GM12891 (cell line): ENCODE data around the gene DSTN.

ENCODE experiments used
- DNase-seq: peaks from one replicate; pipeline ENCODE4 v3.0.0; 2011; ENCODE audit warnings: low spot score; ENCODE audit not compliant: insufficient read length
- FAIRE-seq: peaks from 2 replicates; lab custom pipeline; 2011; peaks lifted over from hg19 to GRCh38; lab: Jason Lieb, UNC
- PAX5 ChIP-seq: IDR thresholded peaks from 2 replicates; pipeline ENCODE4 v1.6.1; 2011; ENCODE audit warnings: low read length, moderate library complexity, mild to moderate bottlenecking; ENCODE audit not compliant: insufficient read depth, severe bottlenecking
- POLR2A ChIP-seq: IDR thresholded peaks from 2 replicates; pipeline ENCODE4 v1.6.1; 2011; ENCODE audit warnings: low read depth, low read length, control low read depth
- POLR2AphosphoS5 ChIP-seq: IDR thresholded peaks from 2 replicates; pipeline ENCODE4 v1.6.1; 2011; ENCODE audit warnings: low read depth, low read length, control low read depth
- POU2F2 ChIP-seq: IDR thresholded peaks from 2 replicates; pipeline ENCODE4 v1.6.1; 2011; ENCODE audit warnings: low read depth, mild to moderate bottlenecking, control low read depth, low read length, moderate library complexity
- SPI1 ChIP-seq: IDR thresholded peaks from 2 replicates; pipeline ENCODE4 v1.6.1; 2011; ENCODE audit warnings: low read depth, low read length, control low read depth
- TAF1 ChIP-seq: IDR thresholded peaks from 2 replicates; pipeline ENCODE4 v1.6.1; 2011; ENCODE audit warnings: low read depth, low read length, control low read depth

Gene DSTN

DNA sequence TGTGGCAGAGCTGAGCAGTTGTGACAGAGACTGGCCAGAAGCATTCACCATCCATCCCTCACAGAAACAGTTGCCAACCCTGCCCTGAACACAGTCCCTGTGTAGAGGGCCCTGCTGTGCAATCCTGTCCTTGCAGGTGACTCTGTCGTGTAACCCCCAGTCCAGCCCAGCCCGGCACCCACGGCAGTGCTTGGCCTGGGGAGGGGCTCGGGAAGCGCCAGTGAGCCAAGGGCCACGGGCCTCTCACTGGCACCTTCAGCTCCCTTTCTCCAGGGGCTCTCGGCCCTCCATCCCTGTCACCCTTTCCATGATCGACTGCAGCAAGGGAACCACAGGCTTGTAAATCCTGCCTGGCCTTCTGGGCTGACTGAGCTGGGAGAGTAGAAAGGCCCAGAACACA lies 59.1 kb downstream of the DSTN start:
- TF ChIP-seq TAF1 (no peak), SPI1 (no peak), POU2F2 (no peak), POLR2A (no peak), PAX5 (no peak), POLR2AphosphoS5 (no peak)
- FAIRE-seq = no peak
- DNase-seq = no peak

DNA sequence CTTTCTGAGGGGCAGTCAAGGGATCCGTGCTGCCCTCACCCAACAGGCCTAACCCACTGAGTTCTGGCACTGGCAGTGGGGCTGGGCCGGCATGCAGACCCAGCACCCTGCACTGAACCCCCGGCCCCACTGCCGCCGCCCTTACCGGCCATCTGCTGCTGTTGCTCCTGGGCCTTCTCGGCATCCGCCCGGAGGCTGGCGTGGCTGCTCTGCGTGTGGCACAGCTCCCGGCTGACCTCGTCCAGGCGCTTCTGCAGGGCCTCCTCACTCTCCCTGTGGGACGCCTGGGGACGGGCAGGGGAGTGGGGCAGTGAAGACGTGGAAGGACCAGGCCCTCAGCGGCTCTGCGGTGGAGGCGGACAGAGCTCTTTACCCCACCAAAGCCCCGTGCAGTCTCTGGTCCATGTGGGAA lies 59.8 kb downstream of the DSTN start:
- TF ChIP-seq SPI1 (no peak), POU2F2 (no peak), POLR2A (no peak), POLR2AphosphoS5 (no peak), PAX5 (no peak), TAF1 (no peak)
- DNase-seq = no peak
- FAIRE-seq = no peak

DNA sequence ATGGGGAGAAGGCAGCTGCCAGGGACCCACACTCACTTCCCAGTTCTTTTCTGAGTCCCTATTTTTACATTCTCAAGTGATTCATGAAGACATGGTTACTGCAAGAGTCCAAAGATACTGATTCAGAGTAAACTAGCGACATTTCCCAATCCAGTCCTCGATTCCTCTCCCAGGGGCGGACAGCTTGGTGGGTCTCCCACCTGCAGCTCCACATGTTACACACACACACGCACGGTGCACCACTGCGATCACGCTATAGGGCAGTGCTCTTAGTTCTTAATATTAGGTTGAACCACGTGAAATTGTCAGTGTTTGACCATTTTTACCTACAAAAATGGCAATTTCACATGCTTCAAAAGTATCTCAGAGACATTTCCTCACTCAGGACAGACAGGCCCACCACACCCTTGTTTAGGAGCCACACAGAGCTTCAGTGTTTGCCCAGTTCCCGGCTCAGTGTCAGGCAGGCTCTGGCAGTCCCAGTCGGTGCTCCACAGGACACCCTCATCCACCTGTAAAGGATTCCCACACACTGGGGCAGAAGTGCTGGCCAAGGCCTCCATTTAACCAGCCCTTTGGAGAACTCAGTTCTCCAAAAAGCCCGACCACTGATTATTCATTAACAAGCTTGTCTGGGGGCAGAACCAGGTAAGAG lies 60.4 kb downstream of the DSTN start:
- TF ChIP-seq PAX5 = no peak
- no peak for TF ChIP-seq POLR2A
- no peak for TF ChIP-seq TAF1
- TF ChIP-seq POU2F2 = no peak
- TF ChIP-seq SPI1 = no peak
- no peak for TF ChIP-seq POLR2AphosphoS5
- FAIRE-seq (no peak), DNase-seq (no peak)

DNA sequence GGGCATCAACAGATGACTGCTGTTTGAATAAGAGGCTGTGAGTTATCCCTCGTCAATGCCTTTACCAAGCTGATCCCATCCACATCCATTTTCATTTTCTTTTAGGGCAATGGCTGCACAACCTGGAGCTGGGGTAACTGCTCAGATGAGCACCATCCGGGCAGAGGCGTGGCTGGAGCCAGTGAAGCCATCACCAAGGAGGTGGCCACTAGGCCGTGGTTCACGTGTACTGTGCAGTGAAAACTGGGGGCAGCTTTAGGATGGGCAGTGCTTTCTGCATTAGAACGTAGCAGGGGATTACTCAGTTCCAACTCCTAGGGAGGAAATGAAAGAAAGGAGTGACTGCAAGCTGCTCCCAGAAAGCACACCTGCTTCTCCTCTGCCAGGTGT lies 60.9 kb downstream of the DSTN start:
- DNase-seq = no peak
- TF ChIP-seq POU2F2 (no peak), POLR2AphosphoS5 (no peak), POLR2A (no peak), SPI1 (no peak), TAF1 (no peak), PAX5 (no peak)
- no peak for FAIRE-seq

DNA sequence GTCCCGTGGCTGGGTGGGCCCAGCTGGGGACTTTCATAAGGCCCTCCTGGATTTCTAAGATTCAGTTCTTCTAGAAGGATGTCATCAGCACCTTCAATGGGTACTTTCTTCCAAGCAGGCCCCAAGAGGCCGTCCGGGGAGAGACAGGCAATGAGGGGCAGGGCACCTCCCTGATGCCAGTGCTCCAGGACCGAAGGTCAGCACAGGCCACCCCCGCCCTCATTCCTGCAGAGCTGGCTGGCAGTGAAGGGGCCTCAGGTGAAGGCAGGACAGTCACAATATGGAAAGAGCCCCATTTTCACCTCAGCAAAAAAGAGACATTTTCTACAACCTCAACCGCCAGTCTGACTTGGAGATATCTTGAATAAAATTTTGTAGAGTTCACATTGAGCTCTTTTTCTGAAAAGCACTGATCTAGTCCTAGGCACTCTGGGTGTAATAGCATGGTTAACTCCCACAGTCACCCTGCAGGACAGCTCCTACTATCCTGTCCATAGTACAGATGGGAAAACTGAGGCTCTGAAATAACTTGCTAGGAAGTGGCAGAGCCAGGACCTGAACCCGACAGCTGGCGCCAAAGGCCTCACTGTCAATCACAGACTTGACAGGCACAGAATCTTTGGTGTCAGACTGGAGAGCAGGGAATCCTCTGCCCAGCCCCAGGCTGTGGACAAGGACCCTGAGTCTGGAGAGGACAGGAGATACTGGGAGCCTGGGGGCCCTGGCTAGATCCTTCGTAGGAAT lies 61.9 kb downstream of the DSTN start:
- DNase-seq (no peak), FAIRE-seq (no peak)
- TF ChIP-seq POLR2A (no peak), POLR2AphosphoS5 (no peak), POU2F2 (no peak), SPI1 (no peak), PAX5 (no peak), TAF1 (no peak)

DNA sequence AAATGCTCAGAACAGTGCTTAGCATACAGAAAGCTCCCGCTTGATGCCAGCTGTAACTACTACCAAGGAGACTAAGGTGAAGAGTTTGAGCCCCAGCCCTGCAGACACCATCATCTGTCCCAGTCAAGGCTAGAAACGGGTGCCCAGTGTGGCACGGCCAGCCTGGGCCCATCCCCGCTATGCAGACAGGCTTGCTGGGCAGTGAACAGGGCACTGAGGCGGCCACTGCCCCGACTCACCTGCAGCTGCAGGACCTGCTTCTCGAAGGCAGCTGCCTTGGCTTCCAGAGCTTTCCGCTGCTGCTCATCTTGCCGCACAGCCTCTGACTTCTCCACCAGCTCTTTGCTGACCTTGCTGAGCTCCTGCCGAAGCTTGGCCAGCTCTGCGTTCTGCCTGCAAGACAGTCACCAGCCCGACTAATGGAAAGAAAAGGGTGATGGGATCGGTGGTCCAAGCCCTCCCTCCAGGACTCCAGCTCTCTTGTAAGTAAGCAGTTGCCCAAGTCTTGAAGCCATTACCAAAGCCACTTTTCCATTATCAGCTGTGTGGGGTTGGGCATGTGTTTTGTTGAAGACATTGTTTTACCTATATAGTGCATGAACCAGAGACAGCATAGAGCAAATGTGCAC lies 63.5 kb downstream of the DSTN start:
- TF ChIP-seq POU2F2 (no peak), POLR2AphosphoS5 (no peak), SPI1 (no peak), PAX5 (no peak), POLR2A (no peak), TAF1 (no peak)
- DNase-seq (no peak), FAIRE-seq (no peak)

DNA sequence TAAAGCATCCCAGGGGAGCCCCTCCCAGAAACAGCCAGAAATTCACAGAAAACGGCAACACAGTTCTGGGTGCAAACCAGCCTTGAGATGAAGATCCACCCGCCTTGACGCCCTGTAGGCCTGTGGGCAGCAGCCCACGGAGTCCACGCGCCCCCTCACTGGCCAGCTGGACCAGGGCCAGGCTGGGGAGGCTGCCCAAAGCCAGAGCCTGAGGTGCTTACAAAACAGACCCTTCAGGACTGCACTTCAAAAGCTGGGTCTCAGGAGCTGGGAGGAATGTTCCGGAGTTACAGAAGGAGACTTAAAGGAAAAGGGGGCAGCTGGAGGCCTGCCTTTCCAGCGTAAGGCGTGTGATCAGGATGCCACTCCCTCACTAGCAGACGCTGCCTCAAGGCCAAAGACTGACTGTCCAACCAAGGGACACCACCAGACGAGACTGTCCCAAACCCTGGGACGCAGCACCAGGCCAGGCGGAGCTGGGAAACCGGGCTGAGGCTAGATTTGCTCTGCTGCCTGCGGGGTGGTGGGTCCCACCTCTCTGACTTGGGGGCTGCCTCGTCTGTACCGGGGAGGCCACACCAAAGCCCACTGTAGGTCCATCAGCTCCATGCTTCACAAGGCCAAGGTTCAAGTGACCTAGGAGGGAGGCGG lies 64.1 kb downstream of the DSTN start:
- DNase-seq (no peak), FAIRE-seq (no peak)
- TF ChIP-seq PAX5 (no peak), POLR2A (no peak), POLR2AphosphoS5 (no peak), SPI1 (no peak), TAF1 (no peak), POU2F2 (no peak)

DNA sequence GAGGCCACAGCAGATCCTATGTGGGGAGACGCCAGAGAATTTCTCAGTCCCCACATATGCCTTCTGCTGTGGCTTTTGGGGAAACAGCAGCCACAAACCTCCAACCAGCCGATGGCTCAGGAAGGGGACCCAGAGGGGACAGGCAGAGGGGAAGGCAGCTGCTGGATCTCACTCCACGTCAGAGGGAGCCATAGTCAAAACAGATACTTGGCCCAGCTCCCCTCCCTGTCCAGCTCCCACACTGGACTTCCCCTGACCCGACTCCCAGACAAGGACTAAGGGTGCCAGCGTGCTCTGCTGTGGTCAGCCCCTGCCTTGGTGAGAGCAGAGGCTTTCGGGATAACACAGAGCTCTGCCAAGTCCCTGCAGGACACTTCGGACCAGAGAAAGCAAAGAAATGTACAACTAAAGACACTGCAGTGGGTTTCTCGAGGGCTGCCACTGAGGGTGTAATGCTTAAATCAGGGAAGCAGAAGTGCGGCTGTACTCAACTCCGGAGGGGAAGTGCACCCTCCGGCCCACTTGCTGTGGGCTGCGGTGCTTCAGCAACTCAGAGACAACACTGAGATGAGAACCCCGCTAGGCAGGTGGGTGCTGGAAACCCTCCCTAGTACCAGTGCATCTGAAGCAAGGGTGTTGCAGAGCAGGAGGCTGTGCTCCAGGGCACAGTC lies 64.9 kb downstream of the DSTN start:
- peak; percentile 60 for TF ChIP-seq SPI1
- no peak for TF ChIP-seq POLR2AphosphoS5
- FAIRE-seq = no peak
- no peak for DNase-seq
